Measurements from ENCODE around the gene PHC1.

PHC1 gene

GRCh38 chr12:8950221-8950527, 35.9 kb downstream of the PHC1 start:
- DNase-seq (ENCODE audit: low spot score), result no peak

- no peak for DNase-seq (ENCODE audit: low spot score)
Measured at GRCh38 chr12:8950702-8951478, 36.6 kb downstream of the PHC1 start.

- no peak for DNase-seq (ENCODE audit: low spot score)
Measured at GRCh38 chr12:8951744-8952143, 37.4 kb downstream of the PHC1 start.

GRCh38 chr12:8953773-8954402, 39.6 kb downstream of the PHC1 start:
- no peak for DNase-seq (ENCODE audit: low spot score)

- no peak for DNase-seq (ENCODE audit: low spot score)
Measured at GRCh38 chr12:8956073-8956472, 41.8 kb downstream of the PHC1 start.

- DNase-seq (ENCODE audit: low spot score), result no peak
Measured at GRCh38 chr12:8956772-8957171, 42.5 kb downstream of the PHC1 start.

GRCh38 chr12:8957561-8957960, 43.3 kb downstream of the PHC1 start:
- no peak for DNase-seq (ENCODE audit: low spot score)

GRCh38 chr12:8958066-8958465, 43.8 kb downstream of the PHC1 start:
- DNase-seq (ENCODE audit: low spot score), result no peak

GRCh38 chr12:8960176-8960575, 45.9 kb downstream of the PHC1 start:
- no peak for DNase-seq (ENCODE audit: low spot score)

GRCh38 chr12:8968761-8969160, 54.5 kb downstream of the PHC1 start:
- DNase-seq (ENCODE audit: low spot score), result no peak

GRCh38 chr12:8969861-8970411, 55.6 kb downstream of the PHC1 start:
- DNase-seq (ENCODE audit: low spot score), result no peak

- no peak for DNase-seq (ENCODE audit: low spot score)
Measured at GRCh38 chr12:8970432-8970831, 56.1 kb downstream of the PHC1 start.

- no peak for DNase-seq (ENCODE audit: low spot score)
Measured at GRCh38 chr12:8980137-8980536, 65.8 kb downstream of the PHC1 start.

GRCh38 chr12:8985213-8985754, 71.0 kb downstream of the PHC1 start:
- no peak for DNase-seq (ENCODE audit: low spot score)

- no peak for DNase-seq (ENCODE audit: low spot score)
Measured at GRCh38 chr12:8987163-8987562, 72.9 kb downstream of the PHC1 start.

- no peak for DNase-seq (ENCODE audit: low spot score)
Measured at GRCh38 chr12:8987685-8988084, 73.4 kb downstream of the PHC1 start.

GRCh38 chr12:8989413-8989812, 75.1 kb downstream of the PHC1 start, which contains the start of gene KLRG1:
TSS of gene KLRG1 (plus strand) at chr12:8989546. CDS start at chr12:8989636, 90 bp downstream.
- no peak for DNase-seq (ENCODE audit: low spot score)
